DOHH2 (cell line): ENCODE results near the gene APOBEC2.

Experiments used
- CTCF ChIP-seq: fragments of 200-600 bp; sonication (generic); IDR thresholded peaks from one replicate; pipeline ENCODE4 v1.5.1; 2014; ENCODE audit warnings: antibody characterized with exemption, mild to moderate bottlenecking, low read depth, low read length; ENCODE audit not compliant: poor library complexity, severe bottlenecking
- EZH2phosphoT487 ChIP-seq: fragments of 200-600 bp; sonication (generic); IDR thresholded peaks from 2 replicates; pipeline ENCODE4 v1.6.1; 2017; ENCODE audit warnings: borderline replicate concordance, mild to moderate bottlenecking, antibody characterized with exemption, low read length, moderate library complexity, mixed read lengths

- no peak for TF ChIP-seq CTCF
- no peak for TF ChIP-seq EZH2phosphoT487
Observed at GRCh38 chr6:41032830-41033229, 20.2 kb upstream of the APOBEC2 start.
